Measurements from ENCODE around the gene TMEM178B. TPM values are rescaled to one million over a fixed set of nuclear protein-coding genes. Genes with fewer than 3 reads are reported as not detected.

Gene TMEM178B
- polyA plus RNA-seq, 6 donors from 2014 or later: not detected

DNA sequence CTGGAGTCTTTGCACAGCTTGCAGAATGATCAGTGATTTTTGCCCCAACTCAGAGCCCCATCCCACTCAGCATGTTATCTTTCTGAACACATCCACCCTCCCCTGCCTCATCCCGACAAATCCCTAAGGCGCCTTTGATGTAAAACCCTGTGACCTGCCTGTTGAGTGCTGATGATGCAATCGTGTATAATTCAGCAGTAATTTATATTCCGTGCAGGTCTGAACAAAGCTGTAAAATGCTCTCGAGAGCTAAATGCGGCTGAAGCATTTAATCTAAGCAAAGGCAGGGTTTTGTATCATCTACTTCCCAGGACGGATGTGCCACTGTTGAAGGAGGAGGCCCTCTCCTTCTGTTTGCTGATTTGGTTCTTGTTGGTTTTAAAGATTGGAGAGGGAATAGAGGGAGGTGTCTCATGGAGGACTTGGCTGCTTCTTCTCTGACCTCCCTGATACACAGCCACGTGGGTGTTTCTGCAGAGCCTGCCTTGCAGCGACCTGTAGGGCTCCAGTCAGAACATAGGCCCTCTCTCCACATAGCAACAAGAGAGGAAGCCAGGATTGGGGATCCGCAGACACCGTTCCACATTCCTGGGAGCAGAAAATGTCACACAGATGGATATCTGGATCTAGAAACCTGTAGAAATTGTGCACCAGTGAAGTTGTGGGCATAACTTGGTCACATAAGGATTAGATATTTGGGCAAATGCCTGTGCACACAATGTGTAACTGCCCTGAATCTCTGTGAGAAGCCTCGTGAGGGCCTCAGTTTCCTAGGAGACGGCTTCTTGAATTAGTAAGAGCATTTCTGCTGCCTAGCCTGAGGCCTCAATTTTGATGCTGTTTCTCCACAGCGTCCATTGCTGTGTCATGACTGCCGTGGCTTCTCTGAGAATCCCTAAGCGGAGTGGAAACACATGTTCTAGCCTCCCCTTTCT is 387.2 kb downstream of the TMEM178B start:
- ATAC-seq (ENCODE audit: low read depth in 2 of 2) (no peak), DNase-seq (no peak)
- peaks cover 0 to 9% (median 3%) of the 10 kb centered on the region in 3 donors for H3K27me3 Mint-ChIP-seq
- no peaks in the 10 kb centered on the region for H3K36me3 Mint-ChIP-seq
- H3K4me1 Mint-ChIP-seq: no peaks in the 10 kb centered on the region
- H3K27ac Mint-ChIP-seq: no peak overlapping the region
- peaks cover 0 to 1% (median 0%) of the 10 kb centered on the region in 7 donors for H3K9me3 Mint-ChIP-seq
- no peak overlapping the region for H3K4me3 Mint-ChIP-seq

DNA sequence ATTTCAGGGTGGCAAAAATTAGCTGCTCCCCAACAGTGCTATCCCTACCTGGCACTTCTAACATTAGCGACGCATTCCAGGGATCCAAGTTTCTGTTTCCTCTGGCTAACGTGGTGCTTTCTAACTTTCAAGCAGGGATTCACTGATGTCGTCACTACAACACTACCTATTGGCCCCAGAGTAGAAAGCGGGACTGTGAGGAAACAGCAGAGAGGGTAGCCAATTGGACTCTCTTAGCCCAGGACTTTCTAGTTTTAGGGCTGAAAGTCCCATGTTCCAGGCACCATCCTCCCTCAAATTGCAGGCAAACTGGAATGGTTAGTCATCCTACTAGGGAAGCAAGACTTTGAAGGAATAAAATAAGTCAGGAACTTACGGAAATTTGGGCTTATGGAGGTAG is 388.1 kb downstream of the TMEM178B start:
- no peak overlapping the region for H3K27ac Mint-ChIP-seq
- no peak overlapping the region for H3K4me3 Mint-ChIP-seq
- no peak for DNase-seq
- peaks cover 0 to 9% (median 3%) of the 10 kb centered on the region in 3 donors for H3K27me3 Mint-ChIP-seq
- peaks cover 0 to 1% (median 0%) of the 10 kb centered on the region in 7 donors for H3K9me3 Mint-ChIP-seq
- no peaks in the 10 kb centered on the region for H3K4me1 Mint-ChIP-seq
- no peak for ATAC-seq (ENCODE audit: low read depth in 2 of 2)
- no peaks in the 10 kb centered on the region for H3K36me3 Mint-ChIP-seq

DNA sequence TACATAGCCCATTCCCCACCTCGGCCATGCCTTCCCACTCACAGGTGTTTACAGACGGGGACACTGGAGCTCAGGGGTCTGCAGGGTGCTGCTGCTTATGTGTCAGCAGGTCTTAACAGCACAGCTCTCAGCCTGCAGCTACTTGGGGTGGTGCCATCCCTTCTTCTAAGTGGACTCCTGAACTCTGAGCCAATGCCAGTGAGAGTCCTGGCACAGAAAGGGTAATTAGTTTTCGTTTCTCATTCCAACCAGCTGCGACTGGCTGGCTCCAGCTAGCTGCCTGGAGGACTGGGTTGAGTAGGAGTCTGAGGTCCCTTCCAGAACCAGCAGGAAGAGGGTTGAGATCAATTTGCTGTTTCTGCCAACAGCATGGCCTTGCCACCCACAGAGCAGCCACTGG is 389.1 kb downstream of the TMEM178B start:
- no peak for ATAC-seq (ENCODE audit: low read depth in 2 of 2)
- peaks cover 0 to 1% (median 0%) of the 10 kb centered on the region in 7 donors for H3K9me3 Mint-ChIP-seq
- H3K4me3 Mint-ChIP-seq: no peak overlapping the region
- H3K27me3 Mint-ChIP-seq: peaks cover 0 to 9% (median 3%) of the 10 kb centered on the region in 3 donors
- no peaks in the 10 kb centered on the region for H3K4me1 Mint-ChIP-seq
- DNase-seq: no peak
- H3K27ac Mint-ChIP-seq: no peak overlapping the region
- H3K36me3 Mint-ChIP-seq: no peaks in the 10 kb centered on the region

- DNase-seq: no peak
- peaks cover 0 to 9% (median 3%) of the 10 kb centered on the region in 3 donors for H3K27me3 Mint-ChIP-seq
Observed at GRCh38 chr7:141463986-141464385, 390.1 kb downstream of the TMEM178B start.

GRCh38 chr7:141464551-141464950 is 390.7 kb downstream of the TMEM178B start:
- no peaks in the 10 kb centered on the region for H3K4me1 Mint-ChIP-seq
- H3K27me3 Mint-ChIP-seq: peaks cover 0 to 9% (median 3%) of the 10 kb centered on the region in 3 donors
- H3K4me3 Mint-ChIP-seq: no peak overlapping the region
- H3K9me3 Mint-ChIP-seq: peaks cover 0 to 1% (median 0%) of the 10 kb centered on the region in 7 donors
- H3K36me3 Mint-ChIP-seq: no peaks in the 10 kb centered on the region
- ATAC-seq (ENCODE audit: low read depth in 2 of 2) (no peak), DNase-seq (no peak)
- H3K27ac Mint-ChIP-seq: no peak overlapping the region

More at GRCh38 chr7:141463986-141464385, 390.1 kb downstream of the TMEM178B start:
- H3K9me3 Mint-ChIP-seq: peaks cover 0 to 1% (median 0%) of the 10 kb centered on the region in 7 donors
- no peak overlapping the region for H3K4me3 Mint-ChIP-seq
- no peaks in the 10 kb centered on the region for H3K4me1 Mint-ChIP-seq
- no peak for ATAC-seq (ENCODE audit: low read depth in 2 of 2)
- H3K27ac Mint-ChIP-seq: no peak overlapping the region
- no peaks in the 10 kb centered on the region for H3K36me3 Mint-ChIP-seq

GRCh38 chr7:141466151-141466904 is 392.5 kb downstream of the TMEM178B start:
- ATAC-seq (ENCODE audit: low read depth in 2 of 2) (no peak), DNase-seq (no peak)
- H3K4me3 Mint-ChIP-seq: no peak overlapping the region
- no peak overlapping the region for H3K27ac Mint-ChIP-seq
- H3K4me1 Mint-ChIP-seq: no peaks in the 10 kb centered on the region
- H3K9me3 Mint-ChIP-seq: no peaks in the 10 kb centered on the region
- H3K27me3 Mint-ChIP-seq: peaks cover 0 to 9% (median 3%) of the 10 kb centered on the region in 3 donors
- no peaks in the 10 kb centered on the region for H3K36me3 Mint-ChIP-seq

- no peak overlapping the region for H3K4me3 Mint-ChIP-seq
- H3K27me3 Mint-ChIP-seq: peaks cover 0 to 10% (median 6%) of the 10 kb centered on the region in 3 donors
- peak overlapping the region in 1 of 6 donors; percentile 21 for H3K27ac Mint-ChIP-seq
- no peaks in the 10 kb centered on the region for H3K36me3 Mint-ChIP-seq
- H3K4me1 Mint-ChIP-seq: no peaks in the 10 kb centered on the region
- ATAC-seq (ENCODE audit: low read depth in 2 of 2) (no peak), DNase-seq (no peak)
- peaks cover 0 to 4% (median 0%) of the 10 kb centered on the region in 7 donors for H3K9me3 Mint-ChIP-seq
Observed at GRCh38 chr7:141468341-141468740, 394.5 kb downstream of the TMEM178B start.

DNA sequence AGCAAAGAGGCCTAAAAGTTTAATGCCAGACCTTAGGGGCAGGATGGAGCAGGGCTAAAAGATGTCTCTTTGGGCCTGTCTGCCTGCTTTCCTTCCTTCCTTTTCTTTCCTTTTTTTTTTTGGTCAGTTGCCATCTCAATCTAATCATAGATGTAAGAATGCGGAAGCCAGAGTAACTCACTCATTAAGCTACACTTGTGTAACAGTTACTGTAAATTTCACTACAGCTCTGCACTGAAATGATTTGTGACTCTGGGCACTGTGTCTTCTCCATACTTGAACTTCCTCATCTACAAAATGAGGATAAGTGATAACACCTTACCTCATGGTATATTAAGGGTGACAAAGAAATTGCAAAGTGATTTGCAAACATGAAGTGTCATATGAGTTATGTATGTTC is 401.8 kb downstream of the TMEM178B start:
- H3K27me3 Mint-ChIP-seq: peaks cover 7 to 26% (median 18%) of the 10 kb centered on the region in 3 donors
- H3K9me3 Mint-ChIP-seq: peaks cover 0 to 4% (median 0%) of the 10 kb centered on the region in 7 donors
- H3K36me3 Mint-ChIP-seq: no peaks in the 10 kb centered on the region
- no peaks in the 10 kb centered on the region for H3K4me1 Mint-ChIP-seq
- no peak overlapping the region for H3K27ac Mint-ChIP-seq
- no peak for DNase-seq
- ATAC-seq (ENCODE audit: low read depth in 2 of 2): no peak
- H3K4me3 Mint-ChIP-seq: no peak overlapping the region

GRCh38 chr7:141477865-141478264 is 404.0 kb downstream of the TMEM178B start:
- H3K36me3 Mint-ChIP-seq: no peaks in the 10 kb centered on the region
- DNase-seq (no peak), ATAC-seq (ENCODE audit: low read depth in 2 of 2) (no peak)
- H3K4me1 Mint-ChIP-seq: no peaks in the 10 kb centered on the region
- no peak overlapping the region for H3K4me3 Mint-ChIP-seq
- H3K9me3 Mint-ChIP-seq: no peaks in the 10 kb centered on the region
- H3K27ac Mint-ChIP-seq: no peak overlapping the region
- peaks cover 8 to 39% (median 20%) of the 10 kb centered on the region in 3 donors for H3K27me3 Mint-ChIP-seq

GRCh38 chr7:141478845-141479244 is 405.0 kb downstream of the TMEM178B start:
- Mint-ChIP-seq H3K36me3 (no peaks in the 10 kb centered on the region), H3K9me3 (no peaks in the 10 kb centered on the region), H3K27ac (peak overlapping the region in 1 of 6 donors; percentile 2), H3K4me1 (no peaks in the 10 kb centered on the region), H3K27me3 (peaks cover 8 to 39% (median 19%) of the 10 kb centered on the region in 3 donors), H3K4me3 (no peak overlapping the region)
- ATAC-seq (ENCODE audit: low read depth in 2 of 2) (no peak), DNase-seq (no peak)

DNA sequence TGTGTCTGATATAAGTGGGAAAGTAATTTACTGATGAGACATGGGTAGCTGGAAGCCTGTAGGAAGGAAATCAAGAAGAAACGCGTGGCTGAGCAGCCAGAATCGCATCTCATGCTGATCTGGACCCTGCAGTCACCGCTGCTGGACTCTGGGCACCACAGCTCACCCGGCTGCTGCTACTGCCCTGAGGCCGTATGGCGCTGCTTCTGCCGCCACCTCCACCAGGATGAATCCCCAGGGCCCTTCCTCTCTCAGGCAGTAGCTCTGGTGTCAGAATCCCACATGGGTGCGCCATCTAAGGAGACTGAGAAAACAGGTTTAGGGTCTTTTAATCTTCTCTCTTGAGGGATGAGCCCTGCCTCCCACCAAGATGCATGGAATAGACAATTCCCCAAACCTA is 407.1 kb downstream of the TMEM178B start:
- no peak for ATAC-seq (ENCODE audit: low read depth in 2 of 2)
- Mint-ChIP-seq H3K27ac (no peak overlapping the region), H3K27me3 (peaks cover 8 to 26% (median 14%) of the 10 kb centered on the region in 3 donors)

GRCh38 chr7:141481971-141482370 is 408.1 kb downstream of the TMEM178B start:
- DNase-seq (no peak), ATAC-seq (ENCODE audit: low read depth in 2 of 2) (no peak)
- Mint-ChIP-seq H3K36me3 (no peaks in the 10 kb centered on the region), H3K4me3 (no peak overlapping the region), H3K9me3 (peaks cover 0 to 2% (median 0%) of the 10 kb centered on the region in 7 donors), H3K27ac (no peak overlapping the region), H3K27me3 (peaks cover 8 to 25% (median 10%) of the 10 kb centered on the region in 3 donors), H3K4me1 (no peaks in the 10 kb centered on the region)

More for the DNA sequence above, 407.1 kb downstream of the TMEM178B start:
- no peak overlapping the region for H3K4me3 Mint-ChIP-seq
- DNase-seq: no peak
- no peaks in the 10 kb centered on the region for H3K36me3 Mint-ChIP-seq
- no peaks in the 10 kb centered on the region for H3K9me3 Mint-ChIP-seq
- no peaks in the 10 kb centered on the region for H3K4me1 Mint-ChIP-seq

DNA sequence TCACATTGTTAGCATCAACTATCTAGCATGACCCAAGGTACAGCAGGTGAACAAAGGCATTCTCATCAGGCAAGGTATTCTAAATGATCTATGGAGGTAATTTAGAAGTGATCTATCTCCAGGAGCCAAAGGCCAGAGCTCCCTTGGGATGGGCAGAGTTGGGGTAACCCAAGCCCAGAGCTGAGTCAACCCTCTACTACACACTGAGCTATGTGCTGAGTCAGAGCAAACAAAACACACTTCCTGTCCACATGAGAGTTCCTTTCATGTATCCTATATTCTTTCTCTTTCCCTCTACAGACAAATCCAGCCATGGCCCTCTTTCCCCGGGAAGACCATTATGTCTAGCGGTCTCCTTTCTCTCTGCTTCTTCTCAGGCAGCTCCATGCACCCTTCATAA is 409.2 kb downstream of the TMEM178B start:
- DNase-seq (no peak), ATAC-seq (ENCODE audit: low read depth in 2 of 2) (no peak)
- no peaks in the 10 kb centered on the region for H3K4me1 Mint-ChIP-seq
- peaks cover 8 to 20% (median 8%) of the 10 kb centered on the region in 3 donors for H3K27me3 Mint-ChIP-seq
- H3K4me3 Mint-ChIP-seq: no peak overlapping the region
- H3K36me3 Mint-ChIP-seq: no peaks in the 10 kb centered on the region
- H3K9me3 Mint-ChIP-seq: peaks cover 0 to 2% (median 0%) of the 10 kb centered on the region in 7 donors
- H3K27ac Mint-ChIP-seq: no peak overlapping the region
